ENCODE results near the gene MT1E.

The MT1E gene

DNA sequence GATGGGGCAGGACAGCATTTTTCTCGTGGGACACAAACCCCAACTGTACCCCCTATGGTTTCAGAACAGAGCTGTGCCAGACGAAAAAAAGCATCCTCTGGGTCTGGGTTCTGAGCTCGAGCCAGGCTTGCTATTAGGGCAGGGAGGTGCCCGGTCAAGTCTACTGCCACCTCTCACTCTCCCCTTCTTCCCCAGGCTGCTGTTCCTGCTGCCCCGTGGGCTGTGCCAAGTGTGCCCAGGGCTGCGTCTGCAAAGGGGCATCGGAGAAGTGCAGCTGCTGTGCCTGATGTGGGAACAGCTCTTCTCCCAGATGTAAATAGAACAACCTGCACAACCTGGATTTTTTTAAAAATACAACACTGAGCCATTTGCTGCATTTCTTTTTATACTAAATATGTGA is 1.1 kb downstream of the MT1E start:
- no peak for DNase-seq (ENCODE audit: low spot score)

DNA sequence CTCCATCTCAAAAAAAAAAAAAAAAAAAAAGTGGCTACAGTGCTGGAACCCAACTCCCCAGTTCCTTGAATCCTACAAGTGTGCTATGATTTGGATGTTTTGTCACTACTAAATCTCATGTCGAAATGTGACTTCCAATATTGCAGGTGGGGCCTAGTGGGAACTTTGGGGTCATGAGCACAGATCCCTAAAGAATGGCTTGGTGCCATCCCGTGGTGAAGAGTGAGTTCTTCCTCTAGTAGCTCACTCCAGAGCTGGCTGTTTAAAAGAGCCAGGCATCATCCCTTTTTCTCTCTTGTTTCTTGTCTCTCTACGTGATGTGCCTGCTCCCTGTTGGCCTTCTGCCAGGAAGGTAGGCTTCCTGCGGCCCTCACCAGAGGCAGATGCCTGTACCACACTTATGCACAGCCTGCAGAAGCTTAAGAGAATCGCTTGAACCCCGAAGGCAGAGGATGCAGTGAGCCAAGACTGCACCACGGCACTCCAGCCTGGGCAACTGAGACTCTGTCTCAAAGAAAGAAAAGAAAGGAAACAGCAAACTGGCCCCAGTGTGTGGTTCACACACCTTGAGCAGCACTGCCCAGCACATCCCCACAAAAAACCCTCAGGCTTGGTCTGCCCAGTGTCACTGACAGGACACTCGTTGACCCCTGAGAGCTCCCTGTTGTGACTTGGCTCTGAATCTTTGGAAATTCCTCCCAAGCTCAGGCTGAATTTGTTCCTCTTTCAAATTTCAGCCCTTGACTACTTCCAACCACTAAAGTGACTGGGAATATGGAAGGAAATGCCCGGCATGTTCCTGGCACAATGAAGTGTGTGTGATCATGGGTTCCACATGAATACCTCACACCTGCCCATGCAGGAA is 3.1 kb downstream of the MT1E start:
- no peak for DNase-seq (ENCODE audit: low spot score)

DNA sequence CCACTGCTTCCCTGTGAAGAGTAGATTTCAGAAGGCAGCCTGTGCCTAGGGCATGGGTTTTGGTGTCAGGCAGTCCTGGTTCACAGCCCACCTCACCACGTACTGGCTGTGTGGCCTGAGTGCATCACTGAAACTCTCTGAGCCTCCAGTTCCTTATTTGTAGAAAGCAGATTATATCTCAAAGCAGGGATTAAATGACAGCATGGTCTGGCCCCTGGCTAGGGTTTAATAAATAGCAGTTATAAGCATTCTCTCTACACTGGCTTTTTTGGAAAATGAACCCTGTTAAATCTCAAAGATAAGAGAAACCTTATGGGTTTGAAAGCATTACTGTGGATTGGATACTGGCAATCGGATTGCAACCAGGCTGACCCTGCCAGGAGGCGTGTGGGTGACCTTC is 4.0 kb downstream of the MT1E start:
- DNase-seq (ENCODE audit: low spot score) = no peak

DNA sequence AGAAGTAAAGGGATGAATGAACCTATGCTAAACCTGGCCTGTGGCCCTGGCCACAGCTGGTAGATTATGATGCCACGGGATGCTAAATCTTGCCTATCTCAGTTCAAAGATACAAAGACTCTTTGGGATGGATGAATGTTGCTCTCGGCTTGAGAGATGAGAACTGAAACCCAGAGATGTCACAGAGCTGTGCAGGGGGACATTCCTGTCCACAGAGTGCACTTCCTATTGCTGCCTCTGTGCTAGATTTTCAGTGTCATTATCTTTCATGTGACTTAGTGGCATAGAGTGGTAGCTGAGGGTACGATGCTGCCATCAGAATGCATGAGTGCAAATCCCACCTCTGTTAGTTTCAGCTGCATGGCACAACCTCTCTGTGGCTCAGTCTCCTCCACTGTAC is 4.6 kb downstream of the MT1E start:
- no peak for DNase-seq (ENCODE audit: low spot score)

GRCh38 chr16:56631197-56631596 is 5.6 kb downstream of the MT1E start:
- no peak for DNase-seq (ENCODE audit: low spot score)

DNA sequence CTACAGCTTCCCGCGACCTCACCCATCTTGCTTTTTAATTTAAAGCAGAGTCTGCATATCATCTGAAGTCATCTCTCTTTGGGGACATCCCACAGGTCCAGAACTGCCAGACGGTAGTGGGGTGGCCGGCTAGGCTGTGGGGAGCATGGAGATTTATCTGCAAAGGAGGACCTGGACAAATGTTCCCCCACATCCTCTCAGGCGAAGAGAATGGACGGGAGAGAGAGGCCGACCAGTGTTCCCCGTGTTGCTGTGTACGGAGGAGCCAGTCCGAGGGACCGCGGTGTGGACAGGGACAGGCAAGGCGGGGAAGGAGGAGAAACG is 6.2 kb downstream of the MT1E start:
- DNase-seq (ENCODE audit: low spot score) = no peak

- no peak for DNase-seq (ENCODE audit: low spot score)
Observed at GRCh38 chr16:56632156-56632847, 6.7 kb downstream of the MT1E start, which contains the start of gene MT1M. MT1M (plus strand) TSS chr16:56632659; CDS start chr16:56632732, 73 bp downstream.

DNA sequence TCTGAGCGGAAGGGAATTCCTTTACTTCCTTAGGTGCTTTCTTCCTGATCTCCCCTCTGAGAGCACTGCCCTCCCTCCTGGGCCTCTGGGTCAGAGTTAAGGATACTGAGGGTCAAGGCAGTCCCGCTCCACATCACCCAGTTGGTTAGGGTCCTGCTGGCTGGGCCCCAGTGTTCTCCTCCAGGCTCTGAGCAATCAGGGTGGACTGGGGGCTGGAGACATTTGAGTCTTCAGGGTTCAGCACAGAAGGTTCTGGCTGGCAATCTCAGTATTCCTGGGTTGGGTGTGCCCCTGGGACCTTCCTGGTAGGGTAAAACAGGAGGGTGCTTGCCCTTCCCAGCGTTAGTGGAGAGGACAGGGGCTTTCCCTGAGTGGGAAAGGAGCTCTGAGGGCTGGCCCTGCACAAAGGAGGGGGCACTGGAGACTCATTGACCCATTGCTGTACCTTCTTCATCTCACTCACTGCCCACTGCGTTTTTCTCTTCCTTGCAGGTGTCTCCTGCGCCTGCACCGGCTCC is 7.3 kb downstream of the MT1E start:
- no peak for DNase-seq (ENCODE audit: low spot score)

- no peak for DNase-seq (ENCODE audit: low spot score)
Observed at GRCh38 chr16:56633535-56633934, 8.0 kb downstream of the MT1E start.

- no peak for DNase-seq (ENCODE audit: low spot score)
Observed at GRCh38 chr16:56634715-56635440, 9.3 kb downstream of the MT1E start.

DNA sequence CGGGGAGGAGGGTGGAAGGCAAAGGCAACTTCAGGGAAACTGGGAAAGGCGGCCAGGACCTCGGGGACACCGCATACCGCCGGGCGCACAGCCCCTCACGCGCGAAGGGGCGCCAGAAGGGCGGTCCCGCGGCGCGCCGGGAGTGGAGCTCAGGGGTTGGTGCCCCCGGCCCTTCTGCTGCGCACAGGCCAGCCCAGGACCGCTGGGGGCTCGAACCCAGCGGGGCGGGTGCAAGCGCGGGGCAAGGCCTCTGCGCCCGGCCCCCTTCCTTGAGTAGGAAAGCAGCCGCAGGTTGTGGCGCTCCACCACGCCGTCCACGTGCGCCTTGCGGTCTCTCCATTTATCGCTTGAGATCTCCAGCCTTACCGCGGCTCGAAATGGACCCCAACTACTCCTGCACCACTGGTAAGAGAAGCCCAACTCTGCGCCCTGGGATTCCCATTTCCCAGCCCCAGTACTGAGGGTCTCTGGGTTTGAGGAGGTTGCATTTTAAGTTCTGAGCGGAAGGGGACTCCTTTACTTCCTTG is 9.9 kb downstream of the MT1E start:
- no peak for DNase-seq (ENCODE audit: low spot score)

DNA sequence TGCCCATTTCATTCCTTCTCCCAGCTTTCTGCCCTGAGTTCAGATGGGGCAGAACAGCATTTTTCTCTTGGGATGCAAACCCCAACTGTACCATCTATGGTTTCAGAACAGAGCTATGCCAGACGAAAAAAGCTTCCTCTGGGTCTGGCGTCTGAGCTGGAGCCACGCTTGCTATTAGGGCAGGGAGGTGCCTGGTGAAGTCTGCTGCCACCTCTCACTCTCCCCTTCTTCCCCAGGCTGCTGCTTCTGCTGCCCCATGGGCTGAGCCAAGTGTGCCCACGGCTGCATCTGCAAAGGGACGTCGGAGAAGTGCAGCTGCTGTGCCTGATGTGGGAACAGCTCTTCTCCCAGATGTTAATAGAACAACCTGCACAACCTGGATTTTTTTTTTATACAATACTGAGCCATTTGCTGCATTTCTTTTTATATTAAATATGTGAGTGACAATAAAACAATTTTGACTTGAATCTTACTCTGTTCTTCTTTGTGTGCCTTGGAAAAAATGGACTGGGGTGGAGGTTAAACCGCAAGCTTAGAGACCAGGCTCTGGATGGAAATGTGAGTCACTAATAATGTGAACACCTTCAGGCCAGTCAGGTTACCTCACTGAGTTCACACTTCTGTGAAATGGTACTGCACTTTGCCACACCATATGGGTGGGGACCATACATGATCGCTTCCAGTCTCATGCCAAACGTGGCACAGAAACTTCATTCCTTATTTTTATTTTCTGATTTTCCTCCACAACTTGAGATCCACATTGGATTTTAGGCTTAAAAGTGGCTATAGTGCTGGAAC is 11.2 kb downstream of the MT1E start:
- no peak for DNase-seq (ENCODE audit: low spot score)

- DNase-seq (ENCODE audit: low spot score) = no peak
Observed at GRCh38 chr16:56637814-56638750, 12.5 kb downstream of the MT1E start, which contains the start of gene MT1A. MT1A (plus strand) TSS chr16:56638666; CDS start chr16:56638739, 73 bp downstream.

GRCh38 chr16:56639045-56639444 is 13.5 kb downstream of the MT1E start:
- DNase-seq (ENCODE audit: low spot score) = no peak

- DNase-seq (ENCODE audit: low spot score) = no peak
Observed at GRCh38 chr16:56640076-56640475, 14.5 kb downstream of the MT1E start.

- DNase-seq (ENCODE audit: low spot score) = no peak
Observed at GRCh38 chr16:56641166-56641565, 15.6 kb downstream of the MT1E start.

DNA sequence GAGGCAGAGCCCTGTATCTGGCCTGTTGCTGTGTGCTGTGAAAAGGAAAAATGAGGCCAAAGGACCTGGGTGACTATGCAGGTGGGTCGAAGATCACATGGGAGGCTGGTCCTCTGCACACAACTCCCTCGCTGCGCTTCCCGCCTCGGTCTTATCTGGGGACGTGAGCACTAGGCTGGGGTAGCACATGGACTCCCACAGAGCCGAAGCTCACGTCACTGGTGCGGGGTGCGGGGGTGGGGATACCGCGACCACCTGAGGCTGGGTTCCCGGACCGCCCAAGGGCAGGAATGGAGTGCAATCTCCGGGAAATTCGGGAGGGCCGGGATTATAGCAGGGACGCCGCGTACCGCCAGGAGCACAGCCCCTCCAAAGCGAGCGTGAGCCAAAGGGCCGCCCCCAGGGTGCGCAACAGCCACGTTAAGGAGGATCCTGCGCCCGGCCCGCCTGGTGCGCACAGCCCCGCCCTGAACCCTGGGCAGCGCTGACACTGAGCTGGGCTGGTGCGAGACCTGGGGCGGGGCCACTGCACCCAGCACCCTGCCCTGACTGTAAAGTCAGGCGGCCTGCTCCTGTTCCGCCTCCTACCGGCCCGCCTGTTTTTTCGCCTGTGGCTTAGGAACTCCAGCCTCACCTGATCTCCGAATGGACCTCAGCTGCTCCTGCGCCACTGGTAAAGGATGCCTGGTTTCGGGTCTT is 17.6 kb downstream of the MT1E start:
- peak; percentile 76 for DNase-seq (ENCODE audit: low spot score)

- no peak for DNase-seq (ENCODE audit: low spot score)
Observed at GRCh38 chr16:56643833-56644232, 18.3 kb downstream of the MT1E start.

DNA sequence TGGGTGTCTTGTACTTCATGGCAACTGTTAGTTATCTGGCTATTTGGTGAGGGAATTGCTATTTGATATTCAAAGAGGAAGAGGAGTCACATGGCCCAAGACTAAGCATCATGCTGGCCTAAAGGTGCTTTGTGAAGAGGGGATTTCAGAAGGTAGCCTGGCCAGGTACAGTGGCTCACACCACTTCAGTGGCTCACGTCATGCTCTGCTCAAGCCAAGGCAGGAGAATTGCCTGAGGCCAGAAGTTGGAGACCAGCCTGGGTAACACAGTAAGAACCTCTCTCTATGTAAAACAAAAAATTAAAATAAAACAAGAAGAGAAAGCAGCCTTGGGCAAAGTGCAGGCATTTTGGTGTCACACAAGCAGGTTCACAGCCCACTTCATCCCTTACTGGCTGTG is 19.7 kb downstream of the MT1E start:
- no peak for DNase-seq (ENCODE audit: low spot score)

- no peak for DNase-seq (ENCODE audit: low spot score)
Observed at GRCh38 chr16:56645838-56646237, 20.3 kb downstream of the MT1E start.
